Aortic smooth muscle cell (primary cell): ENCODE data around the gene MID1IP1. TPM values are rescaled to one million over a fixed set of nuclear protein-coding genes. Genes with fewer than 3 reads are reported as not detected.

Source experiments
- total RNA-seq: library from RNA; depleted of rRNA; stranded (reverse); fragments of >200 nt; gene quantifications from 2 replicates; pipeline ENCODE4 v1.2.3, GENCODE V29; 2014

MID1IP1 gene, protein sequence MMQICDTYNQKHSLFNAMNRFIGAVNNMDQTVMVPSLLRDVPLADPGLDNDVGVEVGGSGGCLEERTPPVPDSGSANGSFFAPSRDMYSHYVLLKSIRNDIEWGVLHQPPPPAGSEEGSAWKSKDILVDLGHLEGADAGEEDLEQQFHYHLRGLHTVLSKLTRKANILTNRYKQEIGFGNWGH
- 36.9 and 46.4 TPM in 2 replicates for total RNA-seq

DNA sequence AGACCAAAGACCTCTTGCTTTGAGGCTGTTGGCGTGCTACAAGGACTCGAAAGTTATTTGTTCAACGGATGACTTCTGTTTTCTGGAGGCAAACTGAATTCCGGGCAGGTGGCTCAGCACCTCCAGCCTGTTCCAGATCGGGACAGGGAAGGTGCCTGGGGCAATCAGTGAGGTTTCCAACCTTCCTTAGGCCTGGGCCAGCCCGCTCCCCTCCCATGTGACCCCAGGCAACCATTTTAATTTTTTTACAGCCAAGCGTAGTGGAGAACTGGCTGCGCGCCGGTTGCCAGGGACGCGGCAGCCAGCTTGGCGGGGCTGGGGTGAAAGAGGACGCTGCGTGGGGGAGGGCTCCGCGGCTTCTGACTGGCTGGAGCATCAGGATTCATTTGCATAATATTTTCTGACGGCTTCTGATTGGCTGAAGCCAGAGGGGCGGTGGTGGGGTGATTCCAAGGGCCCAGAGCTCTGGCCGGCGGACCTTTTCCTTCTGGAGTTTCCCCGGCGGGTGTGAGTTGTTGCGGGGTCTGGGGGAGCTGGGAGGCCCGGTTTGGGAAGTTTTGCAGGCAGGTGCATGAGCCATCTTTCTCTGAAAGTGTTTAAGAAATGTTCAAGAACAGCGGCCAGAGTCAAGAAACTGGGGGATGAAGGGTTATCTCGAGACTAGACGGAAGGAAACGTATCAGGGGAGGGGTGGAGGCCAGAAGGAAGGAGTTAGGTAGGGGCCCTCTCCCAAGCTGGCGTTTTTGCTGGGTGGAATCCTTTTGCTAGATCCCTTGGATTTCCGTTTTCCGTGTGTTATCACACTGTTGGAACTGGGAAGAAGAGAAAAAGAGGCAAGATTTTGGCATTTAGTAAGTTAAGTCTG, at the start of gene MID1IP1:
TSS of gene MID1IP1 (plus strand) at position 479 of the 865 bp plus-strand sequence. CDS start 3,488 bp downstream, outside the sequence.

Other genes with a start within 250 kb of the MID1IP1 start
- gene TSPAN7, start 239.9 kb upstream of the MID1IP1 start, total RNA-seq: 0.19 and 0.40 TPM in 2 replicates